SKM-1 (cell line): ENCODE measurements around the gene SMG6.
"Not testable (repeated sequence)": the region's sequence is repeated elsewhere in the genome, so short reads cannot be mapped to it uniquely, and the experiment has no call there.

Experiments used
- DNase-seq: peaks from one replicate; lab custom pipeline; 2025; ENCODE audit not compliant: unreplicated experiment; lab: John Stamatoyannopoulos, UW

The SMG6 gene

GRCh38 chr17:2309338-2310154, 6.0 kb upstream of the SMG6 start:
- no peak for DNase-seq

DNA sequence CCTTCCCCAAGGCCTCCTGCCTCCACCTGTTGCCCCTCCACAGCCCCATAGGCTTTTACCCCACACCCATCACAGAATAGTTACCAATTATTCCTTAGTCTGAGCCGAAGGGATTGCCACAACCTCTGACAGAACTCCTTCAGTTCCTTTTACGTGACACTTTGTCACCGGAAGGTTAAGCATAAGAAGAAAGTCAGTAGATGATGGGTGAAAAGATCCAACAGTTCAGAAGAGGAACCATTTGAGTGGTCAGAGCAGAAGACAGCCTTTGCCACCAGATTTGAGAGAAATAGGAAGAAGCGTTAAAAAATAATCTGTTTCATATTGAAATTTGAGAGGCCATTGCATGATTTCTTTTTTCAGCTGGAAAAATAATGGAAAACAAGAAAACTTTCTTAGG, 1.3 kb upstream of the SMG6 start:
- no peak for DNase-seq

DNA sequence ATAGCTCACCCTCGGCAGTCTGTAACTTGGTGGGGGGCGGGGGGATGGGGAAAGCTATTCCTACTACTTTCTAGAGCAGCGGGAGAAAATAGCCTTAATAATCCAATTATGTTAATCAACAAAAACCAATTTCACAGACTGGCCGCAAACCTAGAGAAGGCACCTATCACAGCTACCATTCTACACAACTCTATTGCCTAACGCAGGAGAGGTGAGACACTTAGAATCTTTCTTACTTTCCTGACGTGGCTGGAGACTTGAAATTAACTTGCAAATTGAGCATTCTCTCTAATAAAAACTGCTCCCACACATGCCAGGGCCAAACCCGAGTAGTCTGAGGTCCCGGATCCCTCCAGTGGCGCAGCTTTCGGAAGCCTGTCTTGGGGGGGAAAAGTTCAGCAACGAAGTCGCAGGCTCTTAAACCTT, 794 bp downstream of the SMG6 start:
- DNase-seq = no peak

DNA sequence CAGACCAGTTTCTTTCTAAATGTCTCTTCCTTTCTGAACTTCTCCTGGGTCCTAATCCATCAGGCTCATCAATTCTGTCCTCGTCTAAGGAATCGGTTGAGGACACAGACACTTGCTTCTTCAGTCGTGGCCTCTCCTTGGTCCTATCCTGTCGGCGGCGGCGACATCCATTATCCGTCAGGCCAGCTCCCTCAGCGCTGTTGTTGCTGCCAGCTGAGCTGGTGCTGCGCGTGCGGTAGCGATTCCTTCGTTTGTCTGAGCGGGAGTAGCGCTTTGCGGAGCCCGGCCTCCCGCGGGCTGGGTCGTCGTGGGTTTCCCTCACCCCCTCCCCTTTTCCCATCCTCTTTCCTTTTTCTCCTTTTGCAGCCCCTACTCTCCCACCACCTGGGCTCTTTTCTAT, 3.8 kb downstream of the SMG6 start:
- DNase-seq = no peak

- no peak for DNase-seq
Observed at GRCh38 chr17:2299136-2299535, 4.4 kb downstream of the SMG6 start.

DNA sequence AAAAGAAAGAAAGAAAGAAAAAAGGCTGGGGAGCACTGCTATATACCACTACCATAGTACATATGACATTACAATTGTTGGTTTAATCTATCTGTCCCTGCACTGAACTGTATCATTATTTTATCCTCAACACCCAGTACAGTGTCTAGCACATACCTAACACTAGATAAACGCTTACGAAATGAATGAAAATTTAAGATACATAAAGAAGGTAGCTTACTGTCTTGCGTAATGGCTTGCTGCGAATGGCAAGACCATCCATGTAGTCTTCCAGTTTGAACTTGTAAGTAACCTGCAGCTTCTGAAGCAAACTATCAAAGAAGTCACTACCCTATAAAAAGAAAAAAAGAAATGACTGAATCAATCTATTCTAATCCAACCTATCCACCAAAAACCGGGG, 6.6 kb downstream of the SMG6 start:
- DNase-seq = no peak

GRCh38 chr17:2295575-2295974, 8.0 kb downstream of the SMG6 start:
- DNase-seq = no peak

DNA sequence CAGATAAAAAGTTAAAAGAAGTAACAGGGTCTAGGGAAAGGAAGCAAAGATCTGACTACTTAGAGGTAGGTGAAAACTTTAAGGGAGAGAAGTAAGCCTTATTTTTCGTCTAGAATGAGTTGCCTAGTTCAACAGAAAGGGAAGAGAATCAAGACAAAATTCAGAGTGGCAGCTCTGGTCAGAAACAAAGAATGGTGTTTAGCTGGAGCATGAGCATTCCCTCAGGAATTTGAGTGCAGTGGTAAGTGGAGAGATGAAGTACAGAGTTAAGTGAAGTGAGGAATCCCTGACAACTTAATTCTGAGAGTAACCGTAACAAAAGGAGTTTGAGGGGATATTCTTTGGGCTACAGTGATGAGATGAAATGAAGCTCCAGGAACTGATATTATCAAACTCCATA, 11.5 kb downstream of the SMG6 start:
- DNase-seq = no peak

- no peak for DNase-seq
Observed at GRCh38 chr17:2289878-2290478, 13.6 kb downstream of the SMG6 start.

DNA sequence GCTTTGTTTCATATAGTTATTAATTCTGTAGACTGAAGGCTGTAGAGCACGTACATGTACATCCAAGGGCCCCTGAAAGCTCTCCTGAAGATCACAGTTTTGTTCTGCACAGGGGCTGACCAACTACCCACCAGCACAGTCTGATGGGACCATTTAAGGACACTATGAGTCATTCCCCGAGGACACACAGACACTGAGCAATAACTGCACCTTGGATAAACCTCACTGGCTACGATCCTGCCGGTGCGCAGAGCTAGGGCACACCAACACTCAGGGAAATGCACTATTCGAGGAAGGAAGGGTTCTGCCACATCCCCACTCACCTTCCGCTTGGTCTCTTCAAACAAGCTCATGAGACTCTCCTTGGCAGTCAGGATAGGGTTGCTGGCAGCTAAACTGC, 20.3 kb downstream of the SMG6 start:
- DNase-seq = no peak

- DNase-seq = peak; percentile 14
Observed at GRCh38 chr17:2282297-2282873, 21.2 kb downstream of the SMG6 start.

GRCh38 chr17:2279707-2280106, 23.9 kb downstream of the SMG6 start:
- DNase-seq = no peak

DNA sequence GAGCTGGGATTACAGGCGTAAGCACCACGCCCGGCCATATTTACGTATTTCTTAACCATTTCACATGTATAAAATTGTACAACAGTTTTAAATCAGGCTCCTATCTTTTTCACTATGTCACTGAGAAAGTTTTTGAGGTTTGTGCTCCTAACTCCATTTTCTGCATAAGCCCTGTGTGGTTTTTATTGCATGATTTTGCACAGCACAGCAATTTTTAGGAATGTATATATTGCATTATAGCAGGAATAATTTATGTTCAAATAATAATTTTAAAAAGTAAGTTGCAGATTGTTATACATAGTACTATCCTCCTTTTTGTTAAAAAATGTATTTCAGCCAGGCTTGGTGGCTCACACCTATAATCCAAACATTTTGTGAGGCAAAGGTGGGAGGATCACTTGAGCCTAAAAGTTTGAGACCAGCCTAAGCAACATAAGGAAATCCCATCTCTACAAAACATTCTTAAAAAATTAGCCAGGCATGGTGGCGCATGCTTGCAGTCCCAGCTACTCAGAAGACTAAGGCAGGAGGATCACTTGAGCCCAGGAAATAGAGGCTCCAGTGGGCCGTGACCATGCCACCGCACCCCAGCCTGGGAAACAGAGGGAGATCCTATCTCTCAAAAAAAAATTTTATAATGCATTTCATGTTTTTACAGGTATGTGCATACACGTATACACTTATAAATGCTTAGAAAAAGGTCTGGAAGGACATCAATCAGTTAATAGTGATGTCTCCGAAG, 26.0 kb downstream of the SMG6 start:
- no peak for DNase-seq

DNA sequence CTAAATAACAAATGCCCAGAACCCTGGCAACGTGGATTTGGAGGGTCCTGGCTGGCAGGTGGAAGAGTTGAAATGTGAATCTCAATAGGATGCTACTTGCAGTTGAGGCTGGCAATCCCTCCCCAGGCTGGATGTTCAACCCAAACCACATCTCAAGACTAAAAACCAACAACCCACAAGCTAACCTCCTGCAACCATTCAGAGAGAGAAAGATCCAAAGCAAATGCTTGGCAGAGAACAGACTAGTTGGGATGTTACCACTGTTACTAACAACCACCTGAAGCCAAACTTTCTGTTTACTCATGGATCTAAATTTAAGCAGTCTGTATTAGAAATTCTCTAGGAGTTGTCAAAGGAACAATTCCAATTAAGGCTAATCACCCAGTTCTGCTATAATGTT, 27.9 kb downstream of the SMG6 start:
- DNase-seq = no peak

- DNase-seq = no peak
Observed at GRCh38 chr17:2274414-2274813, 29.2 kb downstream of the SMG6 start.

DNA sequence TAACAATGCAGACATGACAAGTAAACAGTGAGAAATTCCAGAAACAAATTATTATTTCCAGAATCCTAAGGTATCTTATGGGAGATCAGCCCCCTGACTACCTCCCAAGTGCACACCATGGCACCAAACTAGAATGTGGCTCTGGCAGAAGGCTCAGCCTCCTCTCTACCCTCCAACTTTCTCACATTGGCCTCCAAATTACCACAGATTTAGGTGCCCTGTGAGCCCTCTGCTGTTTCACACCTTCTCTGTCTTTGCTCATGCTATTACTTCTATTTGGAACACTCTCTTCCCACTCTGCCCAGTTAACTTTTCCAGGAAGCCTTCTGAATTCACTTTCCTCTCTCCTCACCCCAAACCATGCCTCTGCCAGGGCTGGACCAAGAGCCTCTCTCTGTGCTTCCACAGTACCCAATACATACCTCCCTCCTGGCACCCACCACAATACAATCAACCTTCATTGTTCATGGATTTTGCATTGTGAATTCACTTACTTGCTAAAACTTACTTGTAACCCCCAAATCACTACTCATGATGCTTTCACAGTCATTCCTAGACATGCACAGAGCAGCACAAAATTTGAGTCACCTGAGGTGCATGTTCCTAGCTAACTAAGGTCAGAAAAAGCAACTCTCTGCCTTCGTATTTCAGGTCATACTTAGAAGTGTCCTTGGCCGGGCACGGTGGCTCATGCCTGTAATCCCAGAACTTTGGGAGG, 31.4 kb downstream of the SMG6 start:
- DNase-seq = no peak

GRCh38 chr17:2267354-2267753, 36.2 kb downstream of the SMG6 start:
- no peak for DNase-seq

- DNase-seq = no peak
Observed at GRCh38 chr17:2266865-2267228, 36.7 kb downstream of the SMG6 start.

- DNase-seq = no peak
Observed at GRCh38 chr17:2266045-2266864, 37.3 kb downstream of the SMG6 start.

- DNase-seq = not testable (repeated sequence)
Observed at GRCh38 chr17:2265166-2265565, 38.4 kb downstream of the SMG6 start.
